Measurements from ENCODE around the gene RUNX2.

GRCh38 chr6:45626087-45626891 is 298.2 kb downstream of the RUNX2 start:
- TF ChIP-seq CTCF (IDR thresholded peaks at IDR 0.05; ENCODE audit: poor library complexity, severe bottlenecking) (no peak), RAD21 (conservative IDR thresholded peaks at IDR 0.05) (no peak), POLR2AphosphoS5 (IDR thresholded peaks at IDR 0.05) (no peak), EZH2 (IDR thresholded peaks at IDR 0.05; ENCODE audit: borderline replicate concordance, insufficient read depth, low read length, poor library complexity, severe bottlenecking) (no peak), EP300 (conservative IDR thresholded peaks at IDR 0.05; ENCODE audit: poor library complexity, severe bottlenecking) (no peak), REST (IDR thresholded peaks at IDR 0.05; ENCODE audit: borderline replicate concordance) (no peak), SMC3 (conservative IDR thresholded peaks at IDR 0.05; ENCODE audit: poor library complexity) (no peak), MXI1 (conservative IDR thresholded peaks at IDR 0.05; ENCODE audit: poor library complexity, severe bottlenecking) (no peak)
